AG04450 (cell line): ENCODE measurements around the gene CFAP161. TPM values are rescaled to one million over a fixed set of nuclear protein-coding genes. Genes with fewer than 3 reads are reported as not detected.
"Not testable (repeated sequence)": the region's sequence is repeated elsewhere in the genome, so short reads cannot be mapped to it uniquely, and the experiment has no call there.

Experiments used
- CTCF ChIA-PET: fragments of 300-600, 350-600 bp; formaldehyde crosslinking; extraction: SDS; loops from one replicate; lab custom pipeline; 2022; ENCODE audit warnings: antibody characterized with exemption, inconsistent platforms; lab: Charles Lee
- POLR2A ChIA-PET: fragments of 350-600 bp; formaldehyde crosslinking; extraction: SDS; loops from one replicate; lab custom pipeline; 2021; ENCODE audit warnings: antibody characterized with exemption, inconsistent platforms; lab: Yijun Ruan, JAX
- DNase-seq: peaks from one replicate; pipeline ENCODE4 v3.0.0-alpha.2; 2011; ENCODE audit warnings: low read depth, low spot score
- H3K27ac ChIP-seq: one replicate; pipeline ENCODE4 v1.5.1; 2012; ENCODE audit warnings: low read depth, low read length, control low read depth
- H3K27me3 ChIP-seq: one replicate; pipeline ENCODE4 v1.6.0; 2012; ENCODE audit warnings: low read length; ENCODE audit not compliant: control insufficient read depth, insufficient read depth
- H3K4me3 ChIP-seq: 2 replicates; pipeline ENCODE4 v1.5.1; 2011; ENCODE audit warnings: mild to moderate bottlenecking, low read depth, low read length, control low read depth
- H3K9me3 ChIP-seq: 2 replicates; pipeline ENCODE4 v1.5.1; 2012; ENCODE audit warnings: low read length; ENCODE audit not compliant: control insufficient read depth, insufficient read depth
- polyA plus RNA-seq: library from polyadenylated mRNA; depleted of rRNA; stranded (reverse); fragments of >200 nt; gene quantifications from 2 replicates; pipeline ENCODE4 v1.2.3, GENCODE V29; 2011
- TF ChIP-seq, protein P1 (sequence below): IDR thresholded peaks from 2 replicates; pipeline ENCODE4 v1.5.1; 2011; ENCODE audit warnings: low read depth, low read length, control low read depth, inconsistent platforms

CFAP161 gene
- polyA plus RNA-seq, 1 experiment = not detected

- Histone ChIP-seq H3K4me3 (no peak overlapping the region), H3K27me3 (peaks cover 3% of the 10 kb centered on the region), H3K27ac (peak overlapping the region; percentile 25), H3K9me3 (peaks cover 3% of the 10 kb centered on the region; the same call in 1 of the 2 replicates)
- ChIA-PET CTCF (interaction anchor here (1.1 to 23.6 kb wide), 2 partner anchors 9 to 149 kb away, joined by 3 to 728 read pairs; no protein-coding TSS in a partner anchor), POLR2A (interaction anchor here (0.6 to 1.6 kb wide), 2 partner anchors 72 to 195 kb away, joined by 3 to 6 read pairs; no protein-coding TSS in a partner anchor)
- TF ChIP-seq, protein P1, sequence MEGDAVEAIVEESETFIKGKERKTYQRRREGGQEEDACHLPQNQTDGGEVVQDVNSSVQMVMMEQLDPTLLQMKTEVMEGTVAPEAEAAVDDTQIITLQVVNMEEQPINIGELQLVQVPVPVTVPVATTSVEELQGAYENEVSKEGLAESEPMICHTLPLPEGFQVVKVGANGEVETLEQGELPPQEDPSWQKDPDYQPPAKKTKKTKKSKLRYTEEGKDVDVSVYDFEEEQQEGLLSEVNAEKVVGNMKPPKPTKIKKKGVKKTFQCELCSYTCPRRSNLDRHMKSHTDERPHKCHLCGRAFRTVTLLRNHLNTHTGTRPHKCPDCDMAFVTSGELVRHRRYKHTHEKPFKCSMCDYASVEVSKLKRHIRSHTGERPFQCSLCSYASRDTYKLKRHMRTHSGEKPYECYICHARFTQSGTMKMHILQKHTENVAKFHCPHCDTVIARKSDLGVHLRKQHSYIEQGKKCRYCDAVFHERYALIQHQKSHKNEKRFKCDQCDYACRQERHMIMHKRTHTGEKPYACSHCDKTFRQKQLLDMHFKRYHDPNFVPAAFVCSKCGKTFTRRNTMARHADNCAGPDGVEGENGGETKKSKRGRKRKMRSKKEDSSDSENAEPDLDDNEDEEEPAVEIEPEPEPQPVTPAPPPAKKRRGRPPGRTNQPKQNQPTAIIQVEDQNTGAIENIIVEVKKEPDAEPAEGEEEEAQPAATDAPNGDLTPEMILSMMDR = no peak
- DNase-seq = peak; percentile 16
Measured at GRCh38 chr15:81117136-81117535, 16.9 kb upstream of the CFAP161 start.

DNA sequence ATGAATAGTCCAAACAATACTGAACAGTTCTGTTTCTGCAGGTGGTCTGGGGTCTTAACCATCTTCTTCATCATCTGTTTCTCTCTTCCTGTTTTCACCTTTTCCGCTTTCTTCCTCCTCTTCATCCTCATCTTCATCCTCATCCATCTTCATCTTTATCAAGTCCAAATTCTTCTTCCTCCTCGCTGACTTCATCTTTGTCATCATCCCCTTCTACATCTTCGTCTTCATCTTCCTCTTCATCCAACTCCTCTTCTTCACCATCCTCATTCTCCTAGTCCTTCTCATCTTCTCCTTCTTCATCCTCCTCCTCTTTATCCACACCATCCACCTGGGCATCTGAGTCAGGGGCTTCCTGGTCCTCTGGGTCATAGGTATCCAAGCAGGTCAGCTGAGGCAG is 16.5 kb upstream of the CFAP161 start:
- CTCF ChIA-PET = interaction anchor here (1.1 to 23.6 kb wide), 2 partner anchors 9 to 149 kb away, joined by 3 to 728 read pairs; no protein-coding TSS in a partner anchor
- peaks cover 3% of the 10 kb centered on the region; the same call in 1 of the 2 replicates for H3K9me3 ChIP-seq
- POLR2A ChIA-PET = interaction anchor here (0.6 to 1.6 kb wide), 2 partner anchors 72 to 194 kb away, joined by 3 to 6 read pairs; no protein-coding TSS in a partner anchor
- no peak for DNase-seq
- no peak overlapping the region for H3K4me3 ChIP-seq
- H3K27me3 ChIP-seq = peaks cover 3% of the 10 kb centered on the region
- TF ChIP-seq, protein P1 = no peak
- no peak overlapping the region for H3K27ac ChIP-seq

GRCh38 chr15:81118361-81118760 is 15.7 kb upstream of the CFAP161 start:
- TF ChIP-seq, protein P1 = no peak
- ChIA-PET POLR2A (no interaction called here), CTCF (interaction anchor here (23.6 kb wide), 1 partner anchor 148 kb away, joined by 728 read pairs; no protein-coding TSS in a partner anchor)
- Histone ChIP-seq H3K27me3 (peaks cover 6% of the 10 kb centered on the region), H3K9me3 (peaks cover 3% of the 10 kb centered on the region; the same call in 1 of the 2 replicates), H3K27ac (no peak overlapping the region), H3K4me3 (no peak overlapping the region)
- DNase-seq = no peak

DNA sequence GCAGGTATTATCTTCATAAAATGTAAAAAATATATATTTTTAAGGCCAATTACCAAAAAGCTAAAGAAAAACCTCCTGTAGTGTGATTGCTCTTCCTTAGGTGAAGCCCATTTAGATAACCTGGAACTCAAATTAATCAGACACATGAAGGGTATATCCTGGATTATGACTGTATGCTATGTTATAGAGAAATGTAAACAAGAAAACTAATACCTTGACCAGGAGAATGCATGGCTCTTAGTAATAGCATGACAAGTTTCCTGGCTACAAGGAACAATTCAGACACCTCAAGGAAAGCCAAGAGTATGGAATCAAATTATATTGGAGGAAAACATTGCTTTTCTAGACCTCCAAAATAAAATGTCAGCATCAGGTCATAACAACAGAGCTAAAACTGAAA is 14.0 kb upstream of the CFAP161 start:
- DNase-seq = no peak
- Histone ChIP-seq H3K27me3 (peaks cover 6% of the 10 kb centered on the region), H3K9me3 (peaks cover 3% of the 10 kb centered on the region; the same call in 1 of the 2 replicates), H3K27ac (no peak overlapping the region), H3K4me3 (no peak overlapping the region)
- ChIA-PET POLR2A (no interaction called here), CTCF (interaction anchor here (1.6 to 23.6 kb wide), 2 partner anchors 36 to 146 kb away, joined by 4 to 728 read pairs; no protein-coding TSS in a partner anchor)
- TF ChIP-seq, protein P1 = no peak

GRCh38 chr15:81126892-81127291 is 7.2 kb upstream of the CFAP161 start:
- Histone ChIP-seq H3K9me3 (no peaks in the 10 kb centered on the region), H3K27ac (no peak overlapping the region), H3K27me3 (peaks cover 26% of the 10 kb centered on the region), H3K4me3 (no peak overlapping the region)
- ChIA-PET POLR2A (no interaction called here), CTCF (interaction anchor here (1.3 to 1.6 kb wide), 3 partner anchors 28 to 139 kb away, joined by 4 to 16 read pairs (median 7); no protein-coding TSS in a partner anchor)
- DNase-seq = no peak
- TF ChIP-seq, protein P1 = no peak

GRCh38 chr15:81141478-81141877 is 7.4 kb downstream of the CFAP161 start:
- DNase-seq, H3K4me3 ChIP-seq, POLR2A ChIA-PET, H3K9me3 ChIP-seq, H3K27ac ChIP-seq: not testable (repeated sequence)
- peaks cover 24% of the 10 kb centered on the region for H3K27me3 ChIP-seq
- CTCF ChIA-PET = interaction anchor here (6.2 kb wide), 1 partner anchor 125 kb away, joined by 33 read pairs; no protein-coding TSS in a partner anchor
